HEK293 (cell line): Measurements from ENCODE around the gene GPT2.

ENCODE experiments used
- AEBP2 ChIP-seq: fragments of 450-650 bp; formaldehyde crosslinking; IDR thresholded peaks from 2 replicates; pipeline ENCODE4 v1.5.1; 2016; ENCODE audit warnings: missing biosample characterization, missing genetic modification characterization, borderline replicate concordance
- BCL11B ChIP-seq: fragments of 450-650 bp; formaldehyde crosslinking; IDR thresholded peaks from 2 replicates; pipeline ENCODE4 v1.5.1; 2016; ENCODE audit warnings: low read depth, missing biosample characterization, missing genetic modification characterization
- INSM2 ChIP-seq: fragments of 450-650 bp; formaldehyde crosslinking; IDR thresholded peaks from 2 replicates; pipeline ENCODE4 v1.5.1; 2016; ENCODE audit warnings: missing biosample characterization, missing genetic modification characterization
- KLF16 ChIP-seq: fragments of 450-650 bp; formaldehyde crosslinking; IDR thresholded peaks from 2 replicates; pipeline ENCODE4 v1.5.1; 2017; ENCODE audit warnings: missing biosample characterization, missing genetic modification characterization
- KLF7 ChIP-seq: fragments of 450-650 bp; formaldehyde crosslinking; IDR thresholded peaks from 2 replicates; pipeline ENCODE4 v1.5.1; 2016; ENCODE audit warnings: missing biosample characterization, missing genetic modification characterization, borderline replicate concordance
- KLF8 ChIP-seq: fragments of 450-650 bp; formaldehyde crosslinking; IDR thresholded peaks from 2 replicates; pipeline ENCODE4 v1.5.1; 2016; ENCODE audit warnings: missing biosample characterization, missing genetic modification characterization
- PRDM4 ChIP-seq: fragments of 450-650 bp; formaldehyde crosslinking; IDR thresholded peaks from 2 replicates; pipeline ENCODE4 v1.5.1; 2017; ENCODE audit warnings: missing biosample characterization, missing genetic modification characterization
- SALL2 ChIP-seq: fragments of 450-650 bp; formaldehyde crosslinking; IDR thresholded peaks from 2 replicates; pipeline ENCODE4 v1.5.0; 2017; ENCODE audit warnings: missing biosample characterization, mild to moderate bottlenecking, missing genetic modification characterization, borderline replicate concordance
- SETDB1 ChIP-seq: IDR thresholded peaks from one replicate; pipeline ENCODE4 v1.6.1; 2017; ENCODE audit warnings: mild to moderate bottlenecking, low read length, moderate library complexity, mixed read lengths; ENCODE audit not compliant: insufficient read length
- ZBTB10 ChIP-seq: fragments of 450-650 bp; formaldehyde crosslinking; IDR thresholded peaks from 2 replicates; pipeline ENCODE4 v1.5.1; 2016; ENCODE audit warnings: missing biosample characterization, missing genetic modification characterization
- ZBTB20 ChIP-seq: fragments of 450-650 bp; formaldehyde crosslinking; IDR thresholded peaks from 2 replicates; pipeline ENCODE4 v1.5.1; 2016; ENCODE audit warnings: missing biosample characterization, missing genetic modification characterization
- ZBTB7A ChIP-seq: fragments of 450-650 bp; formaldehyde crosslinking; IDR thresholded peaks from 2 replicates; pipeline ENCODE4 v1.5.1; 2016; ENCODE audit warnings: low read depth, missing biosample characterization, missing genetic modification characterization
- ZNF112 ChIP-seq: fragments of 450-650 bp; formaldehyde crosslinking; IDR thresholded peaks from 2 replicates; pipeline ENCODE4 v1.5.0; 2017; ENCODE audit warnings: missing biosample characterization, missing genetic modification characterization
- ZNF221 ChIP-seq: fragments of 450-650 bp; formaldehyde crosslinking; IDR thresholded peaks from 2 replicates; pipeline ENCODE4 v1.5.1; 2017; ENCODE audit warnings: missing biosample characterization, missing genetic modification characterization, borderline replicate concordance
- ZNF354C ChIP-seq: fragments of 450-650 bp; formaldehyde crosslinking; IDR thresholded peaks from 2 replicates; pipeline ENCODE4 v1.5.1; 2016; ENCODE audit warnings: missing biosample characterization, missing genetic modification characterization, low read depth, borderline replicate concordance
- ZNF404 ChIP-seq: fragments of 450-650 bp; formaldehyde crosslinking; IDR thresholded peaks from 2 replicates; pipeline ENCODE4 v1.5.1; 2017; ENCODE audit warnings: missing biosample characterization, missing genetic modification characterization
- ZNF433 ChIP-seq: fragments of 450-650 bp; formaldehyde crosslinking; IDR thresholded peaks from 2 replicates; pipeline ENCODE4 v1.5.1; 2016; ENCODE audit warnings: missing biosample characterization, missing genetic modification characterization, low read depth
- ZNF449 ChIP-seq: fragments of 450-650 bp; formaldehyde crosslinking; IDR thresholded peaks from 2 replicates; pipeline ENCODE4 v1.5.1; 2017; ENCODE audit warnings: missing biosample characterization, mild to moderate bottlenecking, missing genetic modification characterization, moderate library complexity
- ZNF488 ChIP-seq: fragments of 450-650 bp; formaldehyde crosslinking; IDR thresholded peaks from 2 replicates; pipeline ENCODE4 v1.5.1; 2016; ENCODE audit warnings: missing biosample characterization, missing genetic modification characterization
- ZNF501 ChIP-seq: fragments of 450-650 bp; formaldehyde crosslinking; IDR thresholded peaks from 2 replicates; pipeline ENCODE4 v1.5.1; 2016; ENCODE audit warnings: missing biosample characterization, missing genetic modification characterization
- ZNF677 ChIP-seq: fragments of 450-650 bp; IDR thresholded peaks from 2 replicates; pipeline ENCODE4 v1.5.0; 2018; ENCODE audit warnings: missing biosample characterization, mild to moderate bottlenecking, missing genetic modification characterization, moderate library complexity
- ZNF707 ChIP-seq: fragments of 450-650 bp; formaldehyde crosslinking; IDR thresholded peaks from 2 replicates; pipeline ENCODE4 v1.5.1; 2016; ENCODE audit warnings: missing biosample characterization, missing genetic modification characterization
- ZNF791 ChIP-seq: fragments of 450-650 bp; formaldehyde crosslinking; IDR thresholded peaks from 2 replicates; pipeline ENCODE4 v1.5.1; 2016; ENCODE audit warnings: missing biosample characterization, missing genetic modification characterization
- ZSCAN16 ChIP-seq: fragments of 450-650 bp; formaldehyde crosslinking; IDR thresholded peaks from 2 replicates; pipeline ENCODE4 v1.5.1; 2016; ENCODE audit warnings: missing biosample characterization, missing genetic modification characterization
- ZSCAN5A ChIP-seq: fragments of 450-650 bp; formaldehyde crosslinking; IDR thresholded peaks from 2 replicates; pipeline ENCODE4 v1.5.1; 2016; ENCODE audit warnings: missing biosample characterization, missing genetic modification characterization

GPT2 gene

GRCh38 chr16:46883690-46884512 is at the start of gene GPT2 (continued):
- TF ChIP-seq INSM2 (tag by site-specific recombination) (no peak), KLF16 (tag by site-specific recombination) (peak; percentile 97), SETDB1 (no peak), SALL2 (tag by site-specific recombination) (no peak), ZNF433 (tag by site-specific recombination) (no peak), ZNF221 (no peak), ZNF501 (tag by site-specific recombination) (no peak), ZBTB7A (tag by site-specific recombination) (no peak), ZNF707 (tag by site-specific recombination) (no peak), KLF7 (no peak), KLF8 (tag by site-specific recombination) (peak; percentile 84), ZNF449 (tag by site-specific recombination) (peak; percentile 55; the same call in 1 of the 2 replicates), ZNF488 (tag by site-specific recombination) (no peak), ZBTB20 (peak; percentile 92), BCL11B (tag by site-specific recombination) (0 out of 2 replicates have a peak, but pooled peaks have one; percentile 53), ZNF354C (no peak), ZNF404 (tag by site-specific recombination) (no peak), ZNF112 (tag by site-specific recombination) (no peak), ZSCAN16 (tag by site-specific recombination) (no peak), PRDM4 (tag by site-specific recombination) (peak; percentile 52), ZBTB10 (tag by site-specific recombination) (peak; percentile 51; the same call in 1 of the 2 replicates), ZSCAN5A (no peak), AEBP2 (tag by site-specific recombination) (no peak), ZNF791 (tag by site-specific recombination) (no peak), ZNF677 (tag by site-specific recombination) (no peak)
